GM23248 (cell line): ENCODE measurements around the gene GAS2L1.

ENCODE experiments used
- EZH2 ChIP-seq: fragments of 200-600 bp; sonication (generic); IDR thresholded peaks from 2 replicates; pipeline ENCODE4 v1.6.1; 2018; ENCODE audit warnings: antibody characterized with exemption, mild to moderate bottlenecking; ENCODE audit not compliant: insufficient read depth, poor library complexity, severe bottlenecking
- EZH2phosphoT487 ChIP-seq: fragments of 200-600 bp; sonication (generic); IDR thresholded peaks from 2 replicates; pipeline ENCODE4 v1.6.1; 2018; ENCODE audit warnings: antibody characterized with exemption, moderate library complexity, mild to moderate bottlenecking, low read depth; ENCODE audit not compliant: insufficient read depth

DNA sequence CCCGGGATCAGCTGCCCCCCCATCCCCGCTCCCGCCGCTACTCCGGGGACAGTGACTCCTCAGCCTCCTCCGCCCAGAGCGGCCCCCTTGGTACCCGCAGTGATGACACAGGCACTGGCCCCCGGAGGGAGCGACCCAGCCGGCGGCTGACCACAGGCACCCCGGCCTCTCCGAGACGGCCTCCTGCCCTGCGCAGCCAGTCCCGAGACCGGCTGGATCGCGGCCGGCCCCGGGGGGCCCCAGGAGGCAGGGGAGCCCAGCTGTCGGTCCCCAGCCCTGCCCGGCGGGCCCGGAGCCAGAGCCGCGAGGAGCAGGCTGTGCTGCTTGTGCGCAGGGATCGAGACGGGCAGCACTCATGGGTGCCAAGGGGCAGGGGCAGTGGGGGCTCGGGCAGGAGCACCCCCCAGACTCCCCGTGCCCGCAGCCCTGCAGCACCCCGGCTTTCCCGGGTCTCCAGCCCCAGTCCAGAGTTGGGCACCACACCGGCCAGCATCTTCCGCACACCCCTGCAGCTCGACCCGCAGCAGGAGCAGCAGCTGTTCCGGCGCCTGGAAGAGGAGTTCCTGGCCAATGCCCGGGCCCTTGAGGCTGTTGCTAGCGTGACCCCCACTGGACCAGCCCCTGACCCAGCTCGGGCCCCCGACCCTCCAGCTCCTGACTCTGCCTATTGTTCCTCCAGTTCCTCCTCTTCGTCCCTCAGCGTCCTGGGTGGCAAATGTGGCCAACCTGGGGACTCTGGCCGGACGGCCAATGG is 5.2 kb downstream of the GAS2L1 start:
- TF ChIP-seq EZH2, result no peak
- no peak for TF ChIP-seq EZH2phosphoT487
